ENCODE measurements around the gene IL34.

Gene IL34

GRCh38 chr16:70703835-70704381 is 57.5 kb downstream of the IL34 start:
- DNase-seq: no peak

GRCh38 chr16:70704586-70704985 is 58.2 kb downstream of the IL34 start:
- no peak for DNase-seq

- no peak for DNase-seq
Observed at GRCh38 chr16:70705056-70705455, 58.7 kb downstream of the IL34 start.

GRCh38 chr16:70706948-70707465 is 60.6 kb downstream of the IL34 start:
- no peak for DNase-seq

GRCh38 chr16:70708366-70709246 is 62.2 kb downstream of the IL34 start:
- DNase-seq: no peak

GRCh38 chr16:70709457-70709856 is 63.1 kb downstream of the IL34 start:
- no peak for DNase-seq

GRCh38 chr16:70709942-70710341 is 63.6 kb downstream of the IL34 start:
- no peak for DNase-seq
